HG03066 (cell line): ENCODE data around the gene CLDN4.

Experiments
- ATAC-seq: cut with Tn5 transposase; IDR thresholded peaks from one replicate; pipeline ENCODE4 v1.9.1; 2021; ENCODE audit warnings: low read depth; ENCODE audit not compliant: unreplicated experiment

Gene CLDN4

DNA sequence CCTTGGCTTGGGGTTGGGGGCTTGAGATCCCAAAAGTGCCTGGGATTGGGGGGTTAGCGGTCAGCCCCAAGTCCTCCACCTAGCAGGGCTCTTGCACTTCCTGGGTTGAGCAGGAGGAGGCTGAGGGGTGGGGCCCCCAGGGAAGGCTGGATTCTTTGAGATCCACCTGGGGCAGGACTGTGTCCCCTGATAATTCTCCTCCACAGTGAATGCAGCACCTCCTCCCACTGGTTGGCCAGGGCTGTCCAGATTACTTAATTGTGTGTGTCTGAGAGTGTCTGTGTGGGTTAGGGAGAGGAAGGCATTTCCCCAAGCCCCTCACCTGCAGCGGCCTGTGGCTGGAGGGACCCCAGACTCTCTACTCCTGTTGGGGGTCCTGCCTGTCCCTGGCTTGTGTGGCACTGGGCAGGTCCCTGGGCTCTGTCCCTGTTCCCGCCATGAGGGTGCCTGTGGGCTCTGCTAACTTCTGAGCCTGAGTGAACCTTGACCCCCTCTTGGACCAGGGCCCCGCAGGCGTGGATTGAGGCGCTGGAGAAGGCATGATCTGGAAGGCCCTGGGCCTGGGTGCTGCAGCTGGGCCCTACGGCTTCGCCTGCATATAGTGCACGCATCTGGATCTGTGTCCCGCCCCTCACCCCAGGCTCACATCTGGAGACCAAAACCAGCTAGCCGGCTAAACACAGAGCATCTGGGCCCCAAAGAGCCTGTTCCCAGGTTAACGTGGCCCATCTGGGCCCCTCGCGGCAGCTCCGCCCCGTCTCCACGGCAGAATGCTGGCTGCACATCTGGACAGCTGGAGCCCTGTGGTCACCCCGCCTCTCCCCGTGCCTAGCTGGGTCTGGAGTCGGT lies 40.6 kb downstream of the CLDN4 start:
- ATAC-seq = no peak

DNA sequence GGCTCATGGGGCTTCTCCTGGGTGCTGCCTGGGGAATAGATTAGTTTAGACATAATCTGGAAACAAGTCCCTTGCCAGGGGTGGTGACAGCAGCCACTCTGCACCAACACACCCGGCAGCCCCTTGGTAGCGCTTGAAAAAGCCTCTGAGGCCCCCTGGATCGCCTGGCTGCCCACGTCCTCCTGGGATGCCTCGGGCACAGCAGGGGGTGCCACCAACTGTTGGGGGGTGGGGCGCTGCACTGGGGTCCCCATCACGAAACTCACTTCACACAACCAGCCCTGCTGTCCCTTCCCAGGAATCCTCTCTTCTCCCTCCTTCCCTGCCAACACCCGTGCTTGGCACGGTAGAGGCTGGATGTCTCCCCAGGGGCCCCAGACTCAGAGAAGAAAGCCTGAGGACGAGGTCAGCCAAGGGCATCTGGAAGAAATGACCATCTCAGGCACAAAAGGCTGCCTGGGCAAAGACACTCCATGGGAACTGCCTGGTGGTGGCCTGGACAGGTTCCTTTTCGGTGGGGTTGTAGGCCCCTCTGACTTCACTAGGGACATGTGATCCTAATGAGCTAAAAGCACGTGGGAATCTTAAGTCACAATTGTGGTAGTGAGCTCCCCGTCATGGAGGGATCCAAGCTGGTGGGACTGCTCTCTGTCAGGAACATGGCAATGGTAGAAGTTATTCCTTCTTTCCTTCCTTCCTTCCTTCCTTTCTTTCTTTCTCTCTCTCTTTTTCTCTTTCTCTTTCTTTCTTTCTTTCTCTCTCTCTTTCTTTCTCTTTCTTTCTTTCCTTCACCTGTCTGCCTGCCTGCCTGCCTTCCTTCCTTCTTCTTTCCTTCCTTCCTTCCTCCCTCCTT lies 41.5 kb downstream of the CLDN4 start:
- no peak for ATAC-seq

DNA sequence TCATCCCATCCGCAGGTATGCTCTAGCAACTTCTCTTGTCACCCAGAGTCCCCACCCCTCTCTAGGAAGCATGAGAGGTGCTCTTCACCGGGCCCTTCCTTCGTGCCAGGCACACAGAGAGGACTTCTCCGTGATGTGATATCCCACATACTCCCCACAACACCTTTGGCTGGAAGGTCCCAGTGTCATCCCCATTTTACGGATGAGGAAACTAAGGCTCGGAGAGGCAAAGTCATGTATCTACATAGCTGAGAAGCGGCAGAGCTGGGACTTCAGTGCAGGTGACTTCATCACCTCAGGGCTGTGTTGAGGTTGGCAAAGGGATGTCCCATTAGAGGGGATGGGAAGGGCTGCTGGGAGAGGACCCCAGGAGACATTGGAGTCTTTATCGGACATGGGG lies 45.6 kb downstream of the CLDN4 start:
- no peak for ATAC-seq

GRCh38 chr7:73876973-73877372 lies 46.2 kb downstream of the CLDN4 start:
- ATAC-seq = no peak

DNA sequence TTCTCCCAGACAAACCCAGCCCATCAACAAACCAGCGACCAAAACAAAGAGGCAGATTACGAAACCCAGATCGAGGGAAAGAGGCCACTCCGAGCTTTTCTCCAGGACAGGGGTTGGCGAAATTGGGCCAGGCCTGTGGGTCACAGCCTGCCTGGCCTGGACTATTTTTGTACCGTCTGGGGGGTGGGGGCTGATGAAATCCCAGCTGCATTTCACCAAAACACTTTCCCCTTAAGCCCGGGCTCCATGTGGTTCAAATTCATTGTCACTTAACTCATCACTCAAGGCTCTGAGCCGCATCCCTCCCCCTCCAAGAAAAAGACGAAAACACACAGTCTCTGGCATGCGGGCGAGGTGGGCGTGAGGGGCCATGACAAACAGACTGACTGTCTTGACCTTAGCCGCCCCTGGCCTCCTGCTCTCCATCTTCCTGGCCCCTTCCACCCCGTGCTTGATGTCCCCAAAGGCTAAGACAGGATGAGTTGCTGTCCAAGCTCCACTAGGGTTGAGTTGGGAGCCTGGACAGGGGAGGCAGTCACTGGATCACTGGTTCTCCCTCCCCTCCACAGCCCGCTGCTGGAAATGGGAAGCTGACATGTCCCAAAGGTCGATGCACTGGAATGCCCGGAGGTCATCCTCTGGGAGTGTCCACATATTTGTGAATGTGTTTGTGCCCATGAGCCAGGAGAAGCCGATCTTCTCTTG lies 49.3 kb downstream of the CLDN4 start:
- ATAC-seq = no peak

DNA sequence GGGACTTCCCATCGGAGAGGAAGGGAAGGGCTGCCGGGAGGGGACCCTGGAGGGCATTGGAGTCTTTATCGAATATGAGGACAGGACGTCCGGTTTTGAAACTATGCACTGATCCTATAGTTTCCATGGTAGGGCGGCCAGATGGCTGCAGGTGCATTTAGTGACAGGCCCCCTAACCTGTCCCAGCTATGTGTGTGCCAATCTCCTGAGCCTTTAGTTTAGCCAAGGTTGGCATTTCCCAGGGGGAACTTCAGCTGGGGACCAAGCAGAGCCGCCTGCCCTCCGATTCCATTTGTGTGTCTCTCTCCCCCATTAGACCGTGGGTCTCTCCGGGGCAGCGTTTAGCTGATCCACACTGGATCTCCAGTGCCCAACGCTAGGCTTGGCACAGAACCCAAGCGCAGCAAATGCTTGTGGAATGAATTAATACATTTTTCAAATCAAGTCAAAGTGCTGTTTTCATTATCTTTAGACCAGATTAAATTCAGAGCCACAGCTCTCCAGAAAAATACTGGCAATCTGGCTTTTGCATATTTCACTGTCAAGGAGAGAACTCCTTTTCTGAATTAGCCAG lies 50.0 kb downstream of the CLDN4 start:
- no peak for ATAC-seq

GRCh38 chr7:73881352-73882046 lies 50.7 kb downstream of the CLDN4 start:
- ATAC-seq = no peak

- ATAC-seq = no peak
Measured at GRCh38 chr7:73882047-73882402, 51.2 kb downstream of the CLDN4 start.
